ENCODE results near the gene CPM. TPM values are rescaled to one million over a fixed set of nuclear protein-coding genes. Genes with fewer than 3 reads are reported as not detected.

CPM gene
- total and polyA plus RNA-seq, 10 of the 15 experiments (the other 5 are each of a cell fraction or from before 2014, with no cell fraction given): 0.06 to 1.7 (median 0.41) TPM

GRCh38 chr12:68813242-68813593 is 119.8 kb downstream of the CPM start:
- no peak overlapping the region for H3K27ac ChIP-seq (ENCODE audit: control insufficient read depth, insufficient read depth)
- CTCF ChIA-PET: interaction anchor here (0.6 to 12.4 kb wide), 6 partner anchors 8 to 591 kb away, joined by 3 to 156 read pairs (median 4); no protein-coding TSS in a partner anchor
- FAIRE-seq: no peak
- H3K9ac ChIP-seq (ENCODE audit: control insufficient read depth, insufficient read depth, low read length): no peak overlapping the region
- H3K4me2 ChIP-seq (ENCODE audit: control insufficient read depth, insufficient read depth): peak overlapping the region; percentile 40
- no peak overlapping the region for H2AFZ ChIP-seq (ENCODE audit: control insufficient read depth, low read depth, low read length)
- RAD21 ChIA-PET (ENCODE audit: unreplicated experiment): interaction anchor here (1.1 to 2.1 kb wide), 4 partner anchors 8 to 454 kb away, joined by 3 to 4 read pairs (median 4); no protein-coding TSS in a partner anchor
- H3K79me2 ChIP-seq (ENCODE audit: control insufficient read depth, insufficient read depth, low read length): peaks cover 90% of the 10 kb centered on the region
- H4K20me1 ChIP-seq (ENCODE audit: control insufficient read depth, insufficient read depth): no peaks in the 10 kb centered on the region; the same call in 1 of the 2 replicates
- H3K36me3 ChIP-seq (ENCODE audit: control insufficient read depth in 2 of 2, insufficient read depth in 2 of 2, low read length in 1 of 2): peaks cover 2 to 46% of the 10 kb centered on the region in 2 experiments
- SMC1A ChIA-PET (ENCODE audit: uncharacterized antibody, unreplicated experiment): interaction anchor here (1.2 to 5.0 kb wide), 7 partner anchors 9 to 77 kb away, joined by 3 to 22 read pairs (median 6); partner anchors contain the start of gene SLC35E3
- DNase-seq (ENCODE audit: low read depth, low spot score): no peak
- H3K27me3 ChIP-seq (replicated peaks in 1 of 2; ENCODE audit: control insufficient read depth in 2 of 2, insufficient read depth in 2 of 2, low read length in 1 of 2): no peaks in the 10 kb centered on the region
- intact Hi-C loops (cut with micrococcal nuclease; ENCODE audit: unreplicated experiment) (no loop called here), in situ Hi-C loops (cut with MboI) (no loop called here)
- H3K4me3 ChIP-seq: peak overlapping the region; percentile 57; the same call in 1 of the 2 replicates
- WGBS (ENCODE audit: insufficient coverage, insufficient replicate concordance, low lambda C conversion rate, missing lambda C conversion rate): 93% methylated on average over 2 of the region's 2 CpGs
- no TSS peak for BruUV-seq (replicated peaks)
- POLR2A ChIA-PET: interaction anchor here (1.3 to 1.5 kb wide), 3 partner anchors 8 to 21 kb away, joined by 3 to 5 read pairs (median 4); no protein-coding TSS in a partner anchor
- peaks cover 2% of the 10 kb centered on the region; the same call in 1 of the 3 replicates for H3K9me3 ChIP-seq (replicated peaks; ENCODE audit: control insufficient read depth, insufficient read depth, low read length)
- TF ChIP-seq POLR2AphosphoS2 (IDR thresholded peaks at IDR 0.05; ENCODE audit: low read depth, low read length) (peak; percentile 9; the same call in 1 of the 2 replicates), LARP7 (IDR thresholded peaks at IDR 0.05) (no peak), PAX8 (IDR thresholded peaks at IDR 0.05) (peak; percentile 24)
- no peaks in the 10 kb centered on the region; the same call in 1 of the 2 replicates for H3K4me1 ChIP-seq (ENCODE audit: control insufficient read depth, insufficient read depth, low read length)
- ATAC-seq: no peak

GRCh38 chr12:68812553-68813241 is 120.3 kb downstream of the CPM start:
- H4K20me1 ChIP-seq (ENCODE audit: control insufficient read depth, insufficient read depth): no peaks in the 10 kb centered on the region; the same call in 1 of the 2 replicates
- POLR2A ChIA-PET: interaction anchor here (1.3 to 1.5 kb wide), 3 partner anchors 9 to 22 kb away, joined by 3 to 5 read pairs (median 4); no protein-coding TSS in a partner anchor
- RAD21 ChIA-PET (ENCODE audit: unreplicated experiment): interaction anchor here (1.0 to 1.8 kb wide), 3 partner anchors 9 to 66 kb away, joined by 3 to 4 read pairs (median 3); no protein-coding TSS in a partner anchor
- H3K4me3 ChIP-seq: peak overlapping the region; percentile 57
- H3K9ac ChIP-seq (ENCODE audit: control insufficient read depth, insufficient read depth, low read length): no peak overlapping the region; the same call in 1 of the 2 replicates
- TSS peak; percentile 1 for BruUV-seq (replicated peaks)
- peak overlapping the region; percentile 57; the same call in 1 of the 2 replicates for H3K4me2 ChIP-seq (ENCODE audit: control insufficient read depth, insufficient read depth)
- 46% methylated on average over 1 of the region's 1 CpG for WGBS (ENCODE audit: insufficient coverage, insufficient replicate concordance, low lambda C conversion rate, missing lambda C conversion rate)
- ATAC-seq (no peak), DNase-seq (ENCODE audit: low read depth, low spot score) (no peak), FAIRE-seq (no peak)
- H3K79me2 ChIP-seq (ENCODE audit: control insufficient read depth, insufficient read depth, low read length): peaks cover 89% of the 10 kb centered on the region
- no peaks in the 10 kb centered on the region for H3K27me3 ChIP-seq (replicated peaks in 1 of 2; ENCODE audit: control insufficient read depth in 2 of 2, insufficient read depth in 2 of 2, low read length in 1 of 2)
- CTCF ChIA-PET: interaction anchor here (0.6 to 12.4 kb wide), 7 partner anchors 9 to 590 kb away, joined by 3 to 156 read pairs (median 3); no protein-coding TSS in a partner anchor
- H3K27ac ChIP-seq (ENCODE audit: control insufficient read depth, insufficient read depth): 0 out of 2 replicates have a peak overlapping the region, but pooled peaks have one; percentile 15
- H3K4me1 ChIP-seq (ENCODE audit: control insufficient read depth, insufficient read depth, low read length): no peaks in the 10 kb centered on the region; the same call in 1 of the 2 replicates
- intact Hi-C loops (cut with micrococcal nuclease; ENCODE audit: unreplicated experiment) (no loop called here), in situ Hi-C loops (cut with MboI) (no loop called here)
- no peak overlapping the region for H2AFZ ChIP-seq (ENCODE audit: control insufficient read depth, low read depth, low read length)
- H3K9me3 ChIP-seq (replicated peaks; ENCODE audit: control insufficient read depth, insufficient read depth, low read length): peaks cover 2% of the 10 kb centered on the region; the same call in 1 of the 3 replicates
- peaks cover 0 to 46% of the 10 kb centered on the region in 2 experiments for H3K36me3 ChIP-seq (ENCODE audit: control insufficient read depth in 2 of 2, insufficient read depth in 2 of 2, low read length in 1 of 2)
- SMC1A ChIA-PET (ENCODE audit: uncharacterized antibody, unreplicated experiment): interaction anchor here (0.6 to 5.0 kb wide), 10 partner anchors 9 to 453 kb away, joined by 3 to 22 read pairs (median 5); partner anchors contain the start of gene SLC35E3
- no peak for TF ChIP-seq SPI1 (IDR thresholded peaks at IDR 0.05; ENCODE audit: borderline replicate concordance, insufficient read depth, low read depth, low read length)
- TF ChIP-seq ZBTB4 (CRISPR knock-in tag; IDR thresholded peaks at IDR 0.05): no peak
- TF ChIP-seq ZBED1 (IDR thresholded peaks at IDR 0.05; ENCODE audit: borderline replicate concordance): no peak
- no peak for TF ChIP-seq MTA2 (IDR thresholded peaks at IDR 0.05; ENCODE audit: low read depth)
- no peak for TF ChIP-seq ZZZ3 (IDR thresholded peaks at IDR 0.05; ENCODE audit: control insufficient read depth, insufficient read length, low read depth)
- TF ChIP-seq ELK1 (IDR thresholded peaks at IDR 0.05; ENCODE audit: low read depth, low read length): no peak
- no peak for TF ChIP-seq CBX3 (IDR thresholded peaks at IDR 0.05; ENCODE audit: borderline replicate concordance, low read depth)

Measured in GM12878 (cell line).